SH-SY5Y (cell line): ENCODE data around the gene GMPS.

Experiments
- GATA2 ChIP-seq: IDR thresholded peaks from 2 replicates; pipeline ENCODE4 v1.6.1; 2011; ENCODE audit warnings: mild to moderate bottlenecking, low read depth, low read length
- GATA3 ChIP-seq: IDR thresholded peaks from 2 replicates; pipeline ENCODE4 v1.6.1; 2011; ENCODE audit warnings: low read depth, mild to moderate bottlenecking, low read length, moderate library complexity

GMPS gene

GRCh38 chr3:155908605-155909004 is 38.2 kb downstream of the GMPS start:
- TF ChIP-seq GATA3 = no peak
- TF ChIP-seq GATA2 = no peak

DNA sequence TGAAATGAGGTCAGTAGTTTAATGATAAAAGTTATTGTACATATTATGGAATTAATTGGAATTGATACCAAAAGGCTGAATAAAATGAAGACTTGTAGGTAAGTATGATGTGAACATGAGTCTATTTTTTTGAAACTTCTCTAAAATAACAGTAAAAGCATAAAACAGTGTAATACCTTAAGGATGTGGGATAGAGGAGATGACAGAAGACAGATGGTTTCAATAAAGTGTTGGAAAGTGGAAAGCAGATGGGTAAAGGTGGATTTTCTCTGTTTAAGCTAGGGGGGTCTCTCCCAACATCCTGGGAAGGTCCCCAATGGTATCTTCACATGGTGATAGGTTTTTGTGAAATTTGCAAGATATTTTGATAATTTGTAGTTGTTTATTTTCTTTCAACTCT is 41.6 kb downstream of the GMPS start:
- no peak for TF ChIP-seq GATA3
- no peak for TF ChIP-seq GATA2

DNA sequence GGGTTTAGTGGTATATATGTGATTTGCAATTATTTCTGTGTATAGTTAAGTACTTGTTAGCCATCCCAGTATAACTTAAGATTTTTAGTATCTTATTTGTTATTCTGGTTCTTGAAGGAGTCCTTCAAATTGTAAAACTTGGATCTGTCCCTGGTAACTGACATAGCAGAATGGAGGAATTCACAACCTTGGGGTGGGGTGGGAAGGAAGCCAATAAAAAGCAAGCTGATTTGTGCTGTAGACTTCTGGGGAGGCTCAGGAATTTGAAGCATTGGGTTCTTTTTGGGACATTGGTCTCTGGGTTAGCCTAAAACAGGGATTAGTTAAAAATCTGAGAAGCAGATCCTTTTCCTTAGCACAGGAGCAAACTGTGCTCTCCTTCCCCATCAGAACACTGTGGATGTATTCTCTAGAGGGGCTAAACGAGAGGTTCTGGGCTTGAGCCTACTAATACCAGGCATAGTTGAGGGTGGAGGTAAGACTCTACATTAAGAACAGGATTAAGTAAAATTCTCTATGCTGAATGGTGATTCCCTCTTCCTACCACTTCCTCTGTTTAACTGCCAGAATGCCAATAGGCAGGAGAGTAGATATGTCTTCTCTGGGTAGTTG is 42.2 kb downstream of the GMPS start:
- TF ChIP-seq GATA3 (no peak), GATA2 (no peak)

DNA sequence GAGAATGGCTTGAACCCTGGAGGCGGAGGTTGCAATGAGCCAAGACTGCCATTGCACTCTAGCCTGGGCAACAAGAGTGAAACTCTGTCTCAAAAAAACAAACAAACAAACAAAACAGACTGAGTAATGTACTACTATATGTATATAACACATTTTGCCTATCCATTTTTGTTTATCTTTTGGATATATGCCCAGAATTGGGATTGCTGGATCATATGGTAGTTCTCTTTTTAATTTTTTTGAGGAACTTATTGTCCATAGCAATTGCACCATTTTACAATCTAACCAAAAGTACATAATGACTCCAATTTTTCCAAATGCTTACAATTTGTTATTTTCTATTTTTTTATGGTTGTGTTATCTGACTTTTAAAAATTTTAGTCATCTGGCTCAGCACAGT is 47.3 kb downstream of the GMPS start:
- no peak for TF ChIP-seq GATA2
- TF ChIP-seq GATA3 = no peak

DNA sequence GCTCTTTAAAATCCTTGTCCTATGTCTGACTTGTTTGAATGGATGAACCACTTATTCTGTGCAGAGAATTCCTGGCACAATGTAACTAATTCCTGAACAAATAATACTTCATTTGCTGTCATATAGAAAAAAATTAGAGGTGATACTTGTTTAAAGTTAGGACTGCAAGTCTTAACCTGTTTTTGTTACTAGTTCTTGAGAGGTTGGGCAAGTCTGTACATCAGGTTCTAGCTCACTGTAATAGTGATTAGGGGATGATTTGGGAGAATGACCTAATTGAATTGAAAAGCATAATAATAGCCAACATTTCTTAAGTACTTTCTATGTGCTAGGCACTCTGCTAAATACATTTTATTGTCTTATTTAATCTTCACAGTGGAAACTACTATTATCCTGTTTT is 49.3 kb downstream of the GMPS start:
- TF ChIP-seq GATA3 = no peak
- TF ChIP-seq GATA2 = no peak

DNA sequence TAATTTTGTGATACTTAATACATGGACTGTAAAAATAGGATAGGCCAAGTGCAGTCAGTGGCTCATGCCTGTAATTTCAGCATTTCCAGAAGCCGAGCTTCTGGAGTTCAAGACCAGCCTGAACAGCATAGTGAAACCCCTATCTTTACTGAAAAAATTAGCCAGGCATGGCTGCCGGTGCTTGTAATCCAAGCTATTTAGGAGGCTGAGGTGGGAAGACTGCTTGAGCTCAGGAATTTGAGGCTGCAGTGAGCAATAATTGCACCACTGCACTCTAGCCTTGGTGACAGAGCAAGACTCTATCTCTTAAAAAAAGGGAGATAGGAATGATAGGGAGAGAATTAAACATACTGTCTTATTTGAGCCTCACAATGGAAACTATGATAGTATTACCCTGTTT is 51.0 kb downstream of the GMPS start:
- no peak for TF ChIP-seq GATA3
- no peak for TF ChIP-seq GATA2

- TF ChIP-seq GATA2 (no peak), GATA3 (no peak)
Measured at GRCh38 chr3:155934230-155934629, 63.8 kb downstream of the GMPS start.

DNA sequence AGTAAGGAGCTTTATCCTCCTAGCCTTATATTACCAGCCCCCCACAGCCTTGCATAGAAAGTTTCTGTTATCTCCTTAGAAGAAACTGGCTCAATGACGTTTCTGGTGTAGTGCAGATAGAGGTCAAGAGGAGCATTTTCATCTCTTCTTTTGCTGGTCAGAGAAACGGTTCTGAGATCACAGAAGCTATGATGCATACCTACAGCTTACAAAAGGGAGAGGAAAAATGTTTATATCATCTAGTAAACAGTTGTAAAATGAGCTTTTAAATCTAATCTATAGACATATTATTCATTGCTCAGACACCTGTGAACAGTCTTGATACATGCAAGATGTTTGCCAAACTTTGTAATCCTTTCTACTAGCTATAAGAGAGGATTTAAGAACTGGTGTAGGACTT is 68.0 kb downstream of the GMPS start:
- no peak for TF ChIP-seq GATA3
- TF ChIP-seq GATA2 = no peak

DNA sequence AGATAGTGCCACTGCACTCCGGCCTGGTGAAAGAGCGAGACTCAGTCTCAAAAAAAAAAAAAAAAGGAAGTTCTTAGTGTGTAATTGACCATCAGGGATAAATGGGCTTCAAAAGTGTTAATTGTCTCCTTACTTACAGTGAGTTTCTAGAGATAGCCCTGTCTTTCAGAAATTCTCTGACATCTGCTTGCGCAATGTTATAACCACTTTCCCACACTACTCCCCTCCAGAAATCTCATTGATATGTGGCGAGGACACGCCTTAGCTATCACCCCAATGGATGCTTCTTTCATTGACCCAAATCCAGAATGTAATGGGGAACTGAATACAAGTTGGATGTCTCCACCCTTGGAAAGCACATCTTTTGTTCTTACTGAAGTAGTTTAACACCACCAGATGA is 70.9 kb downstream of the GMPS start:
- TF ChIP-seq GATA3 = no peak

DNA sequence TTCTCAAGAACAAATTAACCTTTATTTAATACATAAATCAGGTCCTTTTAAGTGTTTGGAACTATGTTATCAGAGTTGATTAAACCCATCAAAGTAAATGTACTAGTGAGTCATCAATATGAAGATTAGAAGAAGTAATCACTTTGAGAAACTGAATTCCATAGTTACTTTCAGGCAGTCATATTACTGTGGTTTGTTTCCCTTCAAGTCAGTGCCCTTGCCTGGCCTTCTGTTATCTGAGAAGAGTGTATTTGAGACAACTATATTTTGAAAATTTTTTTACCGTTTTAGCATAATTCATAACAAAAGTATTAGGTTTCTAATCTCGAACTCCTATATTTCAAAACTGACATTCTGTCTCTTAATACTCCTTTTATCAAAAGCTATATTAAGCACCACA is 73.6 kb downstream of the GMPS start:
- TF ChIP-seq GATA3 (no peak), GATA2 (no peak)

GRCh38 chr3:155946178-155946577 is 75.7 kb downstream of the GMPS start:
- TF ChIP-seq GATA2 (no peak), GATA3 (no peak)

- TF ChIP-seq GATA3 (no peak), GATA2 (no peak)
Measured at GRCh38 chr3:155948476-155948875, 78.0 kb downstream of the GMPS start.

DNA sequence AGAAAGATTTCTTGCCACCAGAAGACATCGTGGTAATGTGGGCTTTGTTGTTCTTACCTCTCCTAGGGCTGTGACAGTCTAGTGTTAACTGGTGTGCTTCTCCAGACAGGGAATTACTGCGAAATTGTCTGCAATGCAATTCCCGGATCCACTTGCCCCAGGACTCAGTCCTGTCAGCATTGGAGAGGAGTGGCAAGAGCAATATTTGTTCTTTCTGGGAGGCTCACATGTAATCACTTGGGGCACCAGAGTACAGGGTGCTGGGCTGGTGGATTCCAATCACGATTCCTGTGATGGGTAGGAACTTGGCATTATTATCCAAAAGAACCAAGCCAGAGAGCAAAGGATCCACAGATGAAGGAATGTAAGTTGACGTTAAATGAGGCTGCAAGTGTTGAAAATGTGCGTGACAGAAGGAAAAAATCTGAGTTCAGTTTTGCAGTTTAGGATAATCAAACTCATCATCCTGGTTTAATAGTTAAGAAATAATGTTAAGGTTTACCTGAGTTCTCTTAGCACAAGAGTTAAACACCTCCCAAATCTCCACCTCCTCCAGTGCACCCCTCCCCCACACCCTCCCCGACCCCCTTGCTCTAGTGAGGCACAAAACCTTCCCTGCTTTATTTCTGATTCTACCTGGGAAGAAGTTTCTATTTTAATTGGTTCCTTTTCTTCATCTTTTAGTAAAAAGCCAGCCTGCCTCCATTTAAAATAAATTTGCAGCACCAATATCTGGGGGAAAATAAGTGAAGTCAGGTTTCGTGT is 79.2 kb downstream of the GMPS start:
- no peak for TF ChIP-seq GATA3

DNA sequence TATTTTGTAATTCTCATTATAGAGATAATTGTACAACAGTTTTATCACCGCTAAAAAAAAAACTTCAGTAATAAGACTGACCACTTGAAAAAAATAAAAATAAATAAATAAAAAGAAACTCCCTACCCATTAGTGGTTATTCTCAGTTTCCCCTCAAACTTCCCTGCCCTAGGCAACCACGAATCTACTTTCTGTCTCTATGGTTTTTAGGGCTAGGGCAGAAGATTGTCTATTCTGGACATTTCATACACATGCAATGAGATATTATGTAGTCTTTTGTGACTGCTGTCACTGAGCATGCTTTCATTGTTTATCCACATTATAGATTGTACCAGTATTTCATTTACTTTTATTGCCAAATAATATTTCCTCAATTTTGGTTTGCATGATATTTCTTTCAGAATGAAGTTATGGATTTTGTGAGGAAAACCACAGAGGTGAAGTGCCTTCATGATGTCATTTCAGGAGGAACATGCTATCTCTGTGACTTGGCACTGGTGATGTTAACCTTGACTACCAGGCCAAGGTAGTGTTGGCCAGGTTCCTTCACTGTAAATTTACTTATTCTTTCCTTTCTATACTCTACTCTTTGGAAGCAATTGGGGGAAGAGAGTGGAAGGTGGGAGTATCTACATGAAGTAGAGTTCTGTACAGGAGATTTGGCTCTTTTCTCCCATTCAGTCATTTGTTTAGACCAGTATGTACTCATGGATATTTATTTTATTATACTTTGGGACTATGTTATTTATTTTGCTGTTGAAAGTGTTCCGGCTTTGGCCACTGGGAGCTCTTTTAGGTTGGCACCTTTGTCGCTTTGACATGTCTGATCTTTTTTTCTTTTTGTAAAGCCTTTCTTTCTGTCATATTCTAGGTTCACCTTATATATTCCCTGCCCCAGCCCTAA is 86.3 kb downstream of the GMPS start:
- TF ChIP-seq GATA3 = no peak
- TF ChIP-seq GATA2 = no peak
